ENCODE results near the gene NEU4. TPM values are rescaled to one million over a fixed set of nuclear protein-coding genes. Genes with fewer than 3 reads are reported as not detected.

Gene NEU4
- total and polyA plus RNA-seq, 2 of the 4 experiments (the other 2 are of a cell fraction): not detected

DNA sequence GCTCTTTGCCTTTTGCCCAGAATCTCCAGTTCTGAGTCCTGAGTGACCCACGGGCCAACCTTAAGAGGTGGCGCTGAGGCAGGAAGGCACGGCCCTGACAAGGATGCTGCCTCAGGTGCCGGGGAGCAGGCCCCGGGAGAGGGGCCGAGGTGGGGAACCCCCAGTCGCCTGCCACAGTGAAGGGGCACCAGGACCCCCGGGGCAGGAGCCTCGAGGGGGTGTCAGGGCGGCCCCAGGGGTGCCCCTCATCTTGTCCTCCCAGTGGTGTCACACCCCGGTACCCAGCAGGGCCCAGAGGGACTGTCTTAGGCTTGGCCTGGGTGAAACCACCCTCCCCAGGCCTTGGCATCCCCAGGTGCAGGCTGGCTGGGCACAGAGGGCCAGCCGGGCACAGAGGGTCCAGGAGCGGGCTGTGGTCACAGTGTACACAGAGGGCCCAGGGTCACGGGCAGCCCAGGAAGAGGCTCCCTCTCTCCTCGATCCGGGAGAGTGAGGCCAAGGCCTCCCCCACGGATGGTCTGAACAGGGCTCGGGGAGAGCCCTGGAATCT, 48.7 kb downstream of the NEU4 start:
- POLR2A ChIA-PET (ENCODE audit: unreplicated experiment): no interaction called here
- CTCF ChIA-PET: no interaction called here
- Histone ChIP-seq H3K4me3 (ENCODE audit: insufficient read depth, low read depth, low read length) (no peak overlapping the region), H2AK5ac (ENCODE audit: low read depth, low read length) (no peak overlapping the region), H4K5ac (ENCODE audit: low read depth, low read length) (no peak overlapping the region), H4K20me1 (ENCODE audit: insufficient read depth, low read length) (no peaks in the 10 kb centered on the region), H3K23ac (ENCODE audit: low read depth, low read length) (no peak overlapping the region), H3K4ac (ENCODE audit: low read depth, low read length) (no peak overlapping the region), H3K79me1 (ENCODE audit: low read depth in 1 of 2, low read length in 2 of 2) (no peaks in the 10 kb centered on the region), H2BK15ac (ENCODE audit: low read depth, low read length) (no peak overlapping the region), H2BK20ac (ENCODE audit: low read depth, low read length) (no peak overlapping the region), H4K8ac (ENCODE audit: low read depth in 2 of 2, low read length in 2 of 2) (no peak overlapping the region), H3K9me3 (ENCODE audit: control insufficient read depth, insufficient read depth, low read length) (no peaks in the 10 kb centered on the region), H3K18ac (ENCODE audit: low read depth, low read length) (no peak overlapping the region), H2AFZ (replicated peaks; ENCODE audit: low read length, poor library complexity) (no peak overlapping the region), H3K36me3 (ENCODE audit: control insufficient read depth, insufficient read depth, low read length) (no peaks in the 10 kb centered on the region), H2BK120ac (ENCODE audit: low read depth, low read length) (no peak overlapping the region), H3K27ac (ENCODE audit: insufficient read depth, low read length) (no peak overlapping the region), H3K56ac (ENCODE audit: extremely low read depth, insufficient read depth, low read length) (no peak overlapping the region), H3K27me3 (ENCODE audit: control insufficient read depth, insufficient read depth, low read length) (no peaks in the 10 kb centered on the region; the same call in 1 of the 2 replicates), H3K9me1 (ENCODE audit: insufficient read depth, low read length) (no peaks in the 10 kb centered on the region), H3K4me2 (ENCODE audit: low read depth, low read length) (no peak overlapping the region), H3K9ac (ENCODE audit: low read depth, low read length) (no peak overlapping the region), H4K91ac (ENCODE audit: insufficient read depth, low read depth, low read length) (no peak overlapping the region), H2AK9ac (replicated peaks; ENCODE audit: low read depth, low read length, poor library complexity) (no peak overlapping the region), H2BK5ac (ENCODE audit: low read depth, low read length, poor library complexity, severe bottlenecking) (no peak overlapping the region), H3K4me1 (ENCODE audit: control insufficient read depth, insufficient read depth, low read length) (peaks cover 3% of the 10 kb centered on the region), H3K14ac (replicated peaks; ENCODE audit: low read depth, low read length) (no peak overlapping the region)
- in situ Hi-C loops (cut with MboI; ENCODE audit: low sequenced_read_pairs): no loop called here
- no TSS peak for BruUV-seq (replicated peaks)
- dilution Hi-C loops (cut with HindIII; ENCODE audit: low sequenced_read_pairs, unreplicated experiment): no loop called here
- WGBS, 2 experiments (ENCODE audit: extremely low coverage in 2 of 2, insufficient read length in 1 of 2): 73% methylated on average over 7 of the region's 18 CpGs; no CpG with 5 or more reads in 1 of the 2 experiments
- intact Hi-C loops (cut with micrococcal nuclease): no loop called here
- DNase-seq (no peak), ATAC-seq (ENCODE audit: low read depth) (no peak)
- TF ChIP-seq FOS (IDR thresholded peaks at IDR 0.05; ENCODE audit: low read depth, low read length) (no peak), CHD1 (IDR thresholded peaks at IDR 0.05; ENCODE audit: low read depth, low read length) (no peak), BHLHE40 (IDR thresholded peaks at IDR 0.05; ENCODE audit: low read depth, low read length) (no peak), NFE2L2 (IDR thresholded peaks at IDR 0.05; ENCODE audit: low read depth, low read length) (no peak), MAFK (IDR thresholded peaks at IDR 0.05; ENCODE audit: low read depth, low read length) (no peak), MAZ (IDR thresholded peaks at IDR 0.05; ENCODE audit: borderline replicate concordance, low read depth, low read length) (no peak), RFX5 (IDR thresholded peaks at IDR 0.05; ENCODE audit: low read depth, low read length) (no peak), MXI1 (IDR thresholded peaks at IDR 0.05; ENCODE audit: borderline replicate concordance, low read depth, low read length) (no peak), SMC3 (IDR thresholded peaks at IDR 0.05; ENCODE audit: low read depth, low read length) (no peak), RAD21 (IDR thresholded peaks at IDR 0.05; ENCODE audit: low read length) (no peak), RCOR1 (IDR thresholded peaks at IDR 0.05; ENCODE audit: insufficient replicate concordance, low read length) (no peak), POLR2A (IDR thresholded peaks at IDR 0.05; ENCODE audit: low read depth, low read length) (no peak)
- TF ChIP-seq, protein P1, sequence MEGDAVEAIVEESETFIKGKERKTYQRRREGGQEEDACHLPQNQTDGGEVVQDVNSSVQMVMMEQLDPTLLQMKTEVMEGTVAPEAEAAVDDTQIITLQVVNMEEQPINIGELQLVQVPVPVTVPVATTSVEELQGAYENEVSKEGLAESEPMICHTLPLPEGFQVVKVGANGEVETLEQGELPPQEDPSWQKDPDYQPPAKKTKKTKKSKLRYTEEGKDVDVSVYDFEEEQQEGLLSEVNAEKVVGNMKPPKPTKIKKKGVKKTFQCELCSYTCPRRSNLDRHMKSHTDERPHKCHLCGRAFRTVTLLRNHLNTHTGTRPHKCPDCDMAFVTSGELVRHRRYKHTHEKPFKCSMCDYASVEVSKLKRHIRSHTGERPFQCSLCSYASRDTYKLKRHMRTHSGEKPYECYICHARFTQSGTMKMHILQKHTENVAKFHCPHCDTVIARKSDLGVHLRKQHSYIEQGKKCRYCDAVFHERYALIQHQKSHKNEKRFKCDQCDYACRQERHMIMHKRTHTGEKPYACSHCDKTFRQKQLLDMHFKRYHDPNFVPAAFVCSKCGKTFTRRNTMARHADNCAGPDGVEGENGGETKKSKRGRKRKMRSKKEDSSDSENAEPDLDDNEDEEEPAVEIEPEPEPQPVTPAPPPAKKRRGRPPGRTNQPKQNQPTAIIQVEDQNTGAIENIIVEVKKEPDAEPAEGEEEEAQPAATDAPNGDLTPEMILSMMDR (conservative IDR thresholded peaks at IDR 0.05; ENCODE audit: low read depth, low read length): no peak
- TF ChIP-seq, protein P2, sequence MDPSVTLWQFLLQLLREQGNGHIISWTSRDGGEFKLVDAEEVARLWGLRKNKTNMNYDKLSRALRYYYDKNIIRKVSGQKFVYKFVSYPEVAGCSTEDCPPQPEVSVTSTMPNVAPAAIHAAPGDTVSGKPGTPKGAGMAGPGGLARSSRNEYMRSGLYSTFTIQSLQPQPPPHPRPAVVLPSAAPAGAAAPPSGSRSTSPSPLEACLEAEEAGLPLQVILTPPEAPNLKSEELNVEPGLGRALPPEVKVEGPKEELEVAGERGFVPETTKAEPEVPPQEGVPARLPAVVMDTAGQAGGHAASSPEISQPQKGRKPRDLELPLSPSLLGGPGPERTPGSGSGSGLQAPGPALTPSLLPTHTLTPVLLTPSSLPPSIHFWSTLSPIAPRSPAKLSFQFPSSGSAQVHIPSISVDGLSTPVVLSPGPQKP (IDR thresholded peaks at IDR 0.05; ENCODE audit: borderline replicate concordance, low read depth, low read length): no peak
